GM21447 (cell line): Measurements from ENCODE around the gene WBP11.

Source experiments
- ATAC-seq: cut with Tn5 transposase; IDR thresholded peaks from one replicate; pipeline ENCODE4 v1.9.1; 2021; ENCODE audit not compliant: unreplicated experiment

Gene WBP11

DNA sequence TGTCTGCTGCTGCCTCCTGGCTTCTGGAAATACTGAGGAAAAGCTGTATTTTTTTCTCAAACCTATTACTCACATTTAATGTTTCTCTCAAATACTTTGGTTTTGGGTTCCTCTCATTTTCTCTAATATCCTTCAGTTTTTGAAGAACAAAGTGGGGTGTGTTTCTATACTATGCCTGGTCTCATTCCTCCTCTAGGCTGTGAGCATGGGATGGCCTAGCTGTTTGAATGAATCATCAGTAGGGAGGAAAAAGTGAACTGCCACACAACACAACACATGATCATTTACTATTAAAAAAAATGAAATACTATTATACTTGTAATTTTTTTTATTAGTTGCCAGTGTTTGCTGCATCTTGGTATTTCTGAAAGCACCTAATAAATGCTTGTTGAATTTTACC lies 22.0 kb upstream of the WBP11 start:
- ATAC-seq = no peak

DNA sequence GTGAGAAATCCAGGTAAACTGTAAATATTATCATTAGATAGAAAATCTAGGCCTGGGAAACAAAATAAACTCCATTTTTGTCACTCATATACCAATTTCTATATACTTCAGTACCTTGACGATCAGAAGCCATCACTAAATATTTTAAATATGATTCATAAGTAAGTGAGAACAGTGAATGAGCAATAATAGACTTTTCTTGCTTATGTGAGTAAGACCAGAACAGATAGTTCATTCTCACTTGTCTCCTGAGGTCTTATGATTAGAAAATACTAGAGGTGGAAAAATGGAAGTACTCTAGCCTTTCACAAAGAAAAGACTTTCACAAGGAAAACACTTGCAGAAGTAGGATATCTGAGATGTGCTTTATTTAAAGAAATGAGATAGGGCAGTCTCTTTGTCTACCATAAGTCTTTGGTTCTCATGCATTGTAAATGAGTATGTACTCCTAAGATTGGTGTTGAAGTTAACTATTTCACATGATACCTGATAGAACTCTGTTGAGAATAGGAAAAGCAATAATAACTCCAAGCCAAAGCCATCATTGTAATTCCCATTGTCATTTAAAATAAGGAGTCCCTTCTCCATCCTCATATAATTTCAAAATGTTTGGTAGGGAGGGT lies 20.8 kb upstream of the WBP11 start:
- no peak for ATAC-seq

- ATAC-seq = no peak
Observed at GRCh38 chr12:14814014-14814413, 10.7 kb upstream of the WBP11 start, which contains the start of gene SMCO3. Gene SMCO3, minus strand, starts transcription at chr12:14814182. Its CDS starts 7,502 bp downstream, at chr12:14806680.

DNA sequence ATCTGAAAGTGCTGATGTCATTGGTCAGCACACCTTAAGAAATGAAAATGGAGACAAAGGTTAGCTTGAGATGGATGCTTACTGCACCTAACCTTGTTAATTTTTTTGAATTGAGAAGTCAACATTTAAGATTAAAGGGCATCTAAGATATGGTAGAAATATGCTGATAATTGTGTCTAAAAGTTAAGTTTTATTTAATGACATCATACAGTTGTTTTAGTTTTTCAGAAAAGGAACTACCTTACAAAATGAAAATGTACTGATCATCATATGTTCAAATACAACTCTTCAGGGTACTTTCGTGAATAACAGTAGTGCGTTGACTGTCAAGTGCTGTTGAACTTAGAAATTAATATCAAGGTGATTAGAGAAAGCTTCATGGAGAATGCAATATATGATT lies 8.2 kb upstream of the WBP11 start:
- no peak for ATAC-seq

DNA sequence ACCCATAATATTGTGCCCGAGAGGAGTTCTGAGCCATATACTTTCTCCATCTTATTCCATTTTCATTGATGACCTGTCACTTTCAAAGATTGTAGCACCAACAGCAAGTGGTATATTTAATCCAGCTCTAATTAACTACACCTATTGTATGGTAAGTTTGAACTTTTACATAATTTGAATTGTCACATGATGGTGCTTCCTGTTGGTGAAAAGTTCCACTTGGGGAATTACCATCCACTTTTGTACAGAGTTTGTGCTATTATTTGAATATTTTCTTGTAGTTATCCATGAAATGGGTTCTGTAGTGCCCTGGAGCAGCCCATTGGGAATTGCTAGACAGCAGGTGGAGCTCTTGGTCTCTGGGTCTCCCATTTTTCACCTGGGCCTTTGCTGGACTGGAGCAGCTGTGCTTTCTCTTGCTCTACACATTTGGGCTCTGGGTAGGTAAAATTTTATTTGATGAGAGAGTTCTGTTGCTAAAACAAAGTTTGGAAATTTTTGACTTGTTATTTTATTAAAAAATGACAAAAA lies 7.7 kb upstream of the WBP11 start:
- no peak for ATAC-seq

- ATAC-seq = no peak
Observed at GRCh38 chr12:14810167-14810952, 7.1 kb upstream of the WBP11 start.

- peak; percentile 8 for ATAC-seq
Observed at GRCh38 chr12:14803830-14804160, 517 bp upstream of the WBP11 start.

DNA sequence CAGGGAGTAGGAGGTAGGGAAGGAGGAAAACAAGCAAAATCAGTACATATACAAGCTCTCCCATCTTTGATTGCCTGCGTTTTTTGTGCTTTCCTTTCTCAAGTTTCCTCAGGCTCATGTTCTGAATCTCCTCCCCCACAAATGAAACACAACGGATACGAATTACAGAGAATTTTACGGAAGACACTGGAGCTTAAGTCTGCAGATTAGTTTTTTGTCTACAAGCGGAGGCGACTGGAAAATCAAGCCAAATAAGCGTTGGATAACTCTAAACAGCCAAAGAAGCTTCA lies 612 bp downstream of the WBP11 start:
- ATAC-seq = no peak

GRCh38 chr12:14802247-14802646 lies 1.0 kb downstream of the WBP11 start:
- no peak for ATAC-seq

DNA sequence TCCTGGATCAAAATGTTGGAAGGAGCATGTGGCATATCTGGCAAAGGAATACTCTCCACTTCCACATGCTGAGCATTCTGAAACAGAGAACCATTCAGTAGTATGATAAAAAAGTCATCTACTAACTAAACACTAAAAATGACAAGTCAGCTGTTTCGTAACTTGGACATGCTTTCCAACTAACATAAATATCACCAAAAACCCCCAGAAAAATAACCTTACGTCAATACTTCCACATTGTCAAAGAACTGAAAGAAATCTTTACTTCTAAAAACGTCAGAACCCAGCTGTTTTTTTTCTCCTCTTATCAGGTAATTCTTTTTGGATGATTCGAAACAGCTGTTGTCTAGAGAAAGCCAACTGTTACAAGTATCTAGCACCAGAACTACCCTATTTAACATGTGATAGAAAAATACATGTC lies 8.2 kb downstream of the WBP11 start:
- no peak for ATAC-seq

- ATAC-seq = no peak
Observed at GRCh38 chr12:14785568-14785967, 17.7 kb downstream of the WBP11 start.

GRCh38 chr12:14784471-14784870 lies 18.8 kb downstream of the WBP11 start:
- no peak for ATAC-seq

GRCh38 chr12:14782756-14783155 lies 20.5 kb downstream of the WBP11 start:
- peak; percentile 61 for ATAC-seq

- ATAC-seq = no peak
Observed at GRCh38 chr12:14781563-14781962, 21.7 kb downstream of the WBP11 start.

DNA sequence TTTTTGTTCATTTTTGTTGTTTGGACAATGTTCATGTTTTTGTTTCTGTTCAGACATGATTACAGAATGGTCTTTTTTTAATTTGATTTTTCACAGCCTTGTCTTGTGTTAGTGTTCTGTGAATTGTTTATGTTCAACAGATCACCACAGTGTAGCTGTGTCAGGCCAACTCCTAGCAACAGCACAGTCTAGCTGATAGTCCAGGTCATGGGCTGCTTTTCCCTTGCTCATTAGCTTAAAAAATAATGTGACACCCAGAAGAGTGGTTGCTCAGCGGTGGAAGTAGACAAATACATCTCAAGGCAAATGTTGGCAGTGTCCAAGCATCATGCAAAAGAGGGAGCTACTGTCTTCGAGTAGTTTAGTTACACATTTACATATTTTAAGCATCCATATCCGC lies 22.4 kb downstream of the WBP11 start:
- ATAC-seq = no peak

GRCh38 chr12:14779834-14780233 lies 23.4 kb downstream of the WBP11 start:
- no peak for ATAC-seq

GRCh38 chr12:14777271-14777670 lies 26.0 kb downstream of the WBP11 start:
- ATAC-seq = no peak

GRCh38 chr12:14776236-14776961 lies 26.9 kb downstream of the WBP11 start:
- no peak for ATAC-seq

- no peak for ATAC-seq
Observed at GRCh38 chr12:14775636-14775980, 27.7 kb downstream of the WBP11 start.

DNA sequence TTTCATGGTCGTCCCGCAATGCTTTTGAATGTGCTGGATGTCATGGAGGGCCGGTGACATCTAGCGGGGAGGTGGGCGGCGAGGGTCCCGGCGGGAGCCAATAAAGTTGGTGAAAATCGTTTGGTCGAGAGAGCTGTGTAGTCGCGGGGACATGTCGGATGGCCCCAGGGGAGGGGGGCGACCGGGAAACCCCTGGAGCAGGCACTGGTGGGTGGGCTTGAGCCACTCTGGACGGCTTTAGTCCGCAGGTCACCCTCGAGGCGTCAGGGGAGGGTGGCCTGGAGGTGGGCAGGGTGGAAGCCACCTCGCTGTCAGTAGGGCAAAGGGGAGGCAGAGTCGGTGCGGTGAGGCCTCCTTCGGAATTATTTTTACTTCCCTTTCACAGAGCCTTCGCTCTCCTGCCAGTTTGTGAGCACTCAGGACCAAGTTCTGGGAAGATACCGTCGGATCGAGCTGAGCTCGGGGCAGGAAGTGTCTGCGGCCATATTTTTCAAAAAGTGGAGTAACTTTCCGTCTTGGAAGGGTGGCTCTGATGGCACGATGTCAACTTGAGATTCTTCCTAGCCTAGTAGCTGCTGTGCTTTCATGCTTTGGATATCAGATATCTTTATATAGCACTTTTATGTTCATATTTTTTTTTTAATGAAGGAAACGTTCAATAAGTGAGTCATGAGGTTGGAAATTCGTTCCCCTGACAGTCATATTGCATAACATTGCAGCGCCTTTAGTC lies 28.2 kb downstream of the WBP11 start:
- ATAC-seq = no peak

DNA sequence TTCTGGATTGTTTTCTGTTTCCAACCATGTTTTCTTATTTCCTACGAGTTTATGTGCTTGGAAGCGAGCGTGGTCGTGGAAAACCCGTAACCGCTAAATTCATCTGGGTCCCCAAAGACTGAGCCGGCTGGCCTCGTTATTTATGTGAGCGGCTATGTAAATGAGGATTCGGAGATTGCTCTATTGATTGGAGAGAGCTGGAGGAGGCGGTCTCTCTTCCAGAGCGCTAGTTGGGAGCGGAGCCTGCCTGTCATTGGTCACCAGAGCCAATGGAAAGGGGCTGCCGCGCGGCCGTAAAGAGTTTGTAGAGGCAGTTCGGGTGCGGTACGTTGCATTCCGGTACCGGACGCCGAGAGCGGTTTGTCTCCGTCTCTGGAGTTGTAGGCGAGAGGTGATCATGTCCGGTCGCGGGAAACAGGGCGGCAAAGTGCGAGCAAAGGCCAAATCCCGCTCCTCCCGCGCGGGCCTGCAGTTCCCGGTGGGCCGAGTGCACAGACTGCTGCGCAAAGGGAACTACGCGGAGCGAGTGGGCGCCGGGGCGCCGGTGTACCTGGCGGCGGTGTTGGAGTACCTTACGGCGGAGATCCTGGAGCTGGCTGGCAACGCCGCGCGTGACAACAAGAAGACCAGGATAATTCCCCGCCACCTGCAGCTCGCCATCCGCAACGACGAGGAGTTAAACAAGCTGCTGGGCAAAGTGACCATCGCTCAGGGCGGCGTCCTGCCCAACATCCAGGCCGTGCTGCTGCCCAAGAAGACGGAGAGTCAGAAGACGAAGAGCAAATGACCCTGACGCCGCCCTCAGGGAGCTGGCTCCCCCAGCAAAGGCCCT lies 29.0 kb downstream of the WBP11 start:
- peak; percentile 52 for ATAC-seq
